NCI-H774 (cell line): ENCODE results near the gene SUV39H2.
"Not testable (repeated sequence)": the region's sequence is repeated elsewhere in the genome, so short reads cannot be mapped to it uniquely, and the experiment has no call there.

ENCODE experiments used
- DNase-seq: peaks from one replicate; lab custom pipeline; 2025; lab: John Stamatoyannopoulos, UW

SUV39H2 gene

DNA sequence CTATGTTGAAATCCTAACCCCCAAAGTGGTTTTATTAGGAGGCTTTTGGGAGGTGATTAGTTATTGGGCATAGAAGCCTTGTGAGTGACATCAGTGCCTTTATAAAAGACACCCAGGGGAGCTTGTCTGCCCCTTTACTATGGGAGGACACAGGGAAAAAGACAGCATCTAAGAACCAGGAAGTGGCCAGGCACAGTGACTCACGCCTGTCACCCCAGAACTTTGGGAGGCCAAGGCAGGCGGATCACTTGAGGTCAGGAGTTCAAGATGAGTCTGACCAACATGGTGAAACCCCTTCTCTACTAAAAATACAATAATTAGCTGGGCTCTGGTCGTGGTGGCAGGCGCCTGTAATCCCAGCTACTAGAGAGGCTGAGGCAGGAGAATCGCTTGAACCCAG, 60.3 kb downstream of the SUV39H2 start:
- not testable (repeated sequence) for DNase-seq

DNA sequence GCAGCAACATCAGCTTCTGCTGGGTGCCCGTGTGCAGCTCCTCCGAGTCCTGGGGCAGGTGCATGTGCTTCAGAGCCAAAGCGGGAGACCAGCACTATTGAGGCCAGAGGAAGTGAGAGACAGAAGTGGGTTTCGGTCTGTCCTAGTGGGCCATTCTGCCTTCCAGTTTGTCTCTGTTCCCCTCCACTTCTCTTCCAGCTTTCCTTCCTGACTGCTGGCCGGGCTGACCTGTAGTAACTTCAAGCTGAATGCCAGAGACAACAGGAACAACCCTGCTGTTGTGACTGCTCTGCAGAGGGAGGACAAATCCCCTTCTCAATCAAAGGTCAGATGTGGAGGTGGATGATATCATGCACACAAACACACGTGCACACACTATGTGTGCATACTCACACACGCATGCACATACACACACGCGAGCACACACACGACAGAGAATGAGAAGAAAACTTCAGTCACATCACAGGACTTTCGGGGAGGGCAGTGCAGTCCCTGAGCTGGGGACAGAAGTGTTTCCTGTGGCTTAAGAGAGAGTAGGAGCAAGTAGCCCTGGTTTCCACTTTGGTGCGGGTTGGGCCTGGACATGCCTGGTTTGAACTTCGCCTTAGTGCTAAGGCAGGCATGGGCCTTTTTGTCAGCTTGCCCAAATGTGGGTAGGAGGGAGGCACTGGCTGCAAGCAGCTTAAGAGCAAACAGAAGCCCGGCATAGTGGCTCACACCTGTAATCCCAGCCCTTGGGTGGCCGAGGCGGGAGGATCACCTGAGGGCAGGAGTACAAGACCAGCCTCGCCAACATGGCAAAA, 63.7 kb downstream of the SUV39H2 start:
- not testable (repeated sequence) for DNase-seq

DNA sequence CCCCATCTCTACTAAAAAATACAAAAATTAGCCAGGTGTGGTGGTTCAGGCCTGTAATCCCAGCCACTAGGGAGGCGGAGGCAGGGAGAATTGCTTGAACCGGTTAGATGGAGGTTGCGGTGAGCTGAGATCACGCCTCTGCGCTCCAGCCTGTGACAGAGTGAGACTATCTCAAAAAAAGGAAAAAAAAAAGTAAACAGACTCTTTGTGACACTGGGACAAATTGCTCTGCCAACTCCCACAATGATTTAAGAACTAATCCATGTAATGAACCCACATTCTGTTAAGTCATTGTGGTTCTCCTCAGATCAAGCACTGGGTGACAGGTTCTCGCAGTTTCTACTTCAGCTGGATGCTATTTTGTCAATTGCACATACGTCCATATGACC, 64.3 kb downstream of the SUV39H2 start:
- DNase-seq = not testable (repeated sequence)

DNA sequence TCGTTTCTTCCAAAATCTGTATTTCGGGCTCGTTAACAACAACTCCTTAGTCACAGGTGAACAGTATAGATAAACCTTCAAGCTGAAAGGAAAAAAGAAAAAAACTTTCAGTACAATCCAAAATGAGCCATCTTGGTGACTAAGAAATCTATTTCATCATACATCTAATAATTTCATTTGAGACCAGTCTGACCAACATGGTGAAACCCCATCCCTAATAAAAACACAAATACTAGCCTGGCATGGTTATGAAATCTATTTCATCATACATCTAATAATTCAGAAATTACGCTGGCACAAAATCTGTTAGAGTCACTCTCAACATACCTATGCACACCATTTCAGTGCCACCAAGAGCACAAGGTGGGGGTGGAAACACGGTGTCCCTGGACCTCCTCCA, 66.4 kb downstream of the SUV39H2 start:
- DNase-seq = no peak

DNA sequence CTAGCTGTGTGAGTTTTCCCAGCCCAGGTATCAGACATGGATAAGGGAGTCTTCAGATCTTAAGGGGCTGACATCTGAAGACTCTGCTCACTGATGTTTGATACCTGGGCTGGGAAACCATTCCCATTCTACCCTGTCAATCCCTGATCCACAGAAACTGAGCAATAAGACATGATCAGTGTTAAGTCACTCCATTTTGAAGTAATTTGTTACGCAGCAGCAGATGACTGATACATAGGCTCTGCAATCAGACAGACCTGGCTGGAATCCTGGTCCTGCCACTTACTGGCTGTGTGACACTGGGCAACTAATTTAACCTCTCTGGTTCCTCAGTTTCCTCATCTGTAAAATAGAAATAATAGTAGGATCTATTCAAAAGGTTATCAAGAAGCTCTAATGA, 68.6 kb downstream of the SUV39H2 start:
- no peak for DNase-seq

DNA sequence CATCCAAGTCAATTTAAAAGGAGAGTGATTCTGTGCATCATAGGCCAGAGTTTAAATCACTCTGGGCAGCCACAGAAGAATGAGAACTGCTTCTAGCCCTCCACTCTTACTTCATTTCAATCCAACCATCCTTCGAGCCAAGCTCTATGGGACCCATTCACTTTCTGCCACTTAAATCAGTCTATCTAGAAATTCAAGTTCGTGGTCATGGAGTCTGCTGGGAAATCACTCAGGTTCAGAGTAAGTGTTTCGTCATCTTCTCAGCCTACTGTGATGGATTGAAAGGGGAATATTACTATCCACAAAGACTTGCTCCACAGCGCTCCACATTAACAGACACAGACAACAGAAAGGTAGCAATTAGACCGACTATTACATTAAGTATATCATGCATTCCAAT, 70.6 kb downstream of the SUV39H2 start:
- no peak for DNase-seq

DNA sequence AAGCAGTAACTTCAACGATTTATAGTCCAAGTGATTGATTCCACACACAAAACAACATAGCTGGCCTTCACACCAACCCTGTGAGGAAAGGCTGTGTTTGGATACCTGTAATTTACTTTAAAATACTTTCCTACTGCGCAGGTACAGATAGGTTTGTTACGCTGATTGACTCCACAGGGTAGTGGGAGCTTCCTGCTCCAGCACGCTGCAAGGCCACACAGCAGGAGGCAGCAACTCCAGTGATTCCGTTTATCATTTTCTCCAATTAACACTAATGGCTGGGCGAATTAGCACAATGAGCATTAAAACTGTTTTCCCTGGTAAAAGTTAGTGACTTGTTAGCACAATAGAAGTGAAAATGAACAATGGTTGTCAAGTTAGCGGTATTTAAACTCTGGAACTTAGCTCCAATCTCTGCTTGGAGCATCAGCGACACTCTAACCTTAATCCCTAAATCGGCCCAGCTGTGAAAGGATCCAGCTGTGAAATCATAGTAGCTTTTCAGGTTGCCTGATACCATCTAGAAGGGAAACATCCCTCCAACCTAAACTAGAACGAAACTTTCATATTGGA, 74.3 kb downstream of the SUV39H2 start:
- DNase-seq = no peak

DNA sequence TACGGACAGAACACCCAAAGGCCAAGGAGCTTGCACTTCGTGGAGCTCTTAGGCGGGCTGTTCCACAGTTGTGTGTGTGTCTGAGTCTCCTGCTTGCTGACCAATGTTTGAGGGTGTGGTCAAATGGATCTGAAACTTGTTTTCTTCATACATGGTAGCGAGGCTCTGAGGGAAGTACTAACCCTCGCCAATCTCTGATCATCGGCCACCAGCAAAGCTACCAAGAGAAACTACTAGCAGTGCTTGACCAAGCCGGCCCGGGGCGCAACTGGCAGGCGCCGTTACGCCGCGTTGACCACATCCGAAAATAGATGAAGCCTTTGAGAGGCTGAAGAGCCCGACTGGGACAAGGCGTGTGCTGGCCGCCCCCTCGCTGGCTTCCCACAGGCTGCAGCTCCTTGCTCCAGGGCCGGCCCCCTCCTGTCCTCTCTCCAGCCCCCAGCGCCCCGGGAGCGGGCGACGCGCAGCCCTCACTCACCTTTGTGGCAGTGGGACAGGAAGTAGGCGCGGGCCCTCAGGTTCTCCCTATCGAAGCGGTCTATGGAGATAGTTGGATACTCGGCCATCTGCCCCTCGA, 74.8 kb downstream of the SUV39H2 start:
- DNase-seq = no peak
